GM12878 (cell line): ENCODE data around the gene TP53BP1. TPM values are rescaled to one million over a fixed set of nuclear protein-coding genes. Genes with fewer than 3 reads are reported as not detected.
A peak's percentile ranks its signal among the peaks of the same experiment; 100 is the strongest.

Source experiments
- FOXK2 ChIP-seq: fragments of 450-650 bp; IDR thresholded peaks from 2 replicates; pipeline ENCODE4 v1.6.1; 2017; ENCODE audit warnings: mild to moderate bottlenecking, moderate library complexity
- HDGF ChIP-seq: fragments of 450-650 bp; IDR thresholded peaks from 2 replicates; pipeline ENCODE4 v1.6.1; 2016; ENCODE audit warnings: antibody characterized with exemption
- NR2C1 ChIP-seq: fragments of 450-650 bp; IDR thresholded peaks from 2 replicates; pipeline ENCODE4 v1.6.1; 2017; ENCODE audit warnings: antibody characterized with exemption, mild to moderate bottlenecking, moderate library complexity
- RCOR1 ChIP-seq: conservative IDR thresholded peaks from 2 replicates; pipeline ENCODE4 v1.6.1; 2012; ENCODE audit warnings: low read depth, low read length, improper control_type of control experiment
- SPI1 ChIP-seq: IDR thresholded peaks from 2 replicates; pipeline ENCODE4 v1.6.1; 2011; ENCODE audit warnings: low read depth, mild to moderate bottlenecking, low read length, moderate library complexity, borderline replicate concordance; ENCODE audit not compliant: insufficient read depth
- TAF1 ChIP-seq: IDR thresholded peaks from 2 replicates; pipeline ENCODE4 v1.6.1; 2011; ENCODE audit warnings: mild to moderate bottlenecking, low read depth, low read length, borderline replicate concordance
- polyA plus RNA-seq, 11 experiments: library from polyadenylated mRNA; depleted of rRNA in 4 of 11; unstranded in 6 of 11; stranded (reverse) in 5 of 11; fragments of >200 nt; fragmentation: Nextera tagmentation in 4 of 11; fragmentation: Illumina TruSeq in 1 of 11; extraction: Ambion mirVana in 4 of 11; extraction: Trizol in 1 of 11; gene quantifications; 1 replicate in 1 of 11; 2 replicates in 10 of 11; pipeline versions ENCODE4 v1.2.1 to v1.2.3, GENCODE V29; 2011 to 2016; ENCODE audit warnings: inconsistent platforms in 2 of 11, missing spikeins in 2 of 11, low read depth in 1 of 11
- total RNA-seq, 4 experiments: library from RNA; depleted of rRNA in 3 of 4; stranded (reverse); fragments of >200 nt in 3 of 4; fragmentation: Illumina TruSeq in 1 of 4; extraction: Trizol in 1 of 4; gene quantifications; 2 replicates each; pipeline versions ENCODE4 v1.2.1 to v1.2.3, GENCODE V29; 2013 to 2021
- TF ChIP-seq, protein P1 (sequence below): IDR thresholded peaks from 2 replicates; pipeline ENCODE4 v1.6.1; 2012; ENCODE audit warnings: low read depth, low read length, improper control_type of control experiment
- TF ChIP-seq, protein P2 (sequence below): fragments of 450-650 bp; IDR thresholded peaks from 2 replicates; pipeline ENCODE4 v1.6.1; 2017; ENCODE audit warnings: antibody characterized with exemption, mild to moderate bottlenecking, moderate library complexity
- TF ChIP-seq, protein P3 (sequence below): fragments of 450-650 bp; conservative IDR thresholded peaks from 2 replicates; pipeline ENCODE4 v1.6.1; 2017; ENCODE audit warnings: mild to moderate bottlenecking, moderate library complexity
- TF ChIP-seq, protein P4 (sequence below): IDR thresholded peaks from 2 replicates; pipeline ENCODE4 v1.6.1; 2012; ENCODE audit warnings: low read depth, low read length, improper control_type of control experiment

TP53BP1 gene
- total and polyA plus RNA-seq, 10 of the 15 experiments (the other 5 are each of a cell fraction or from before 2014, with no cell fraction given) = 6.2 to 50.2 (median 19.3) TPM

DNA sequence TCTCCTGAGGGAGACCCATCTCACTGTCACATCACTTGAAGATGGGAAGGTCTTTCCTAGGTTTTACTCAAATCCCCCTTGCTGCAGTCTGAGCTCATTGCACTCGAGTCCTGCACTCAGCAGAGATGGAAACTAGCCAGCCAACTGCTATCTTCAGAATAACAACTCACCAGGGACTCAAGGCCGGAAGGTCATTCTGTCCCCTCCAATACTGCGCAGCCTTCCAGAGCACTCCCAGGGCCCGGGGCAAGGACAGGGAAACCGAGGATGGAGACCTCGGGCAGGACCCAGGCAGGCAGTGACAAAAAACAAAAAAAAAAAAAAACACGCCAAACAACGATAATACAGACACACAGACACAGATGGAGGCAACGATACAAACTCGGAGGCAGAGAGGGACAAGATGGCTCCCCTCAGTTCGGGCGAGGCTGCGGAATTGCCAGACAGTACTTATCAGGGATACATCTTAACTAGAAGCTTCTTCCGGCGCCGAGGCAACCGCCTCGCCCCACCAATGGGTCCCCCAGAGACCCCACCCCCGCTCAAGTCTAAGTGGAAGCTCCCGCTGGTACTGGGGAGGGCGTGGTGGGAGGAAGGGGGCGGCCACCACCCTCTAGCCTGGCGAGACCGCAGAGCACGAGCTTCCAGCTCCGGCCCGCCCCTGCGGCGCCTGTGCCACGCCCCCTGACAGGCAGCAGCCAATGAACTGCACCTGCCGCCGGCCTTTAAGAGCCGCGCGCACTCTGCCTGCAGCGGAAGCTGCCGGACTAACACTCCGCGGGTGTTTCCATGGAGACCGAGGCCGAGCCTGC, 17.4 kb upstream of the TP53BP1 start (continued):
- TF ChIP-seq FOXK2 (no peak), RCOR1 (no peak), NR2C1 (no peak), TAF1 (peak; percentile 30; the same call in 1 of the 2 replicates), SPI1 (peak; percentile 27; the same call in 1 of the 2 replicates), HDGF (peak; percentile 63; the same call in 1 of the 2 replicates)
- TF ChIP-seq, protein P1, sequence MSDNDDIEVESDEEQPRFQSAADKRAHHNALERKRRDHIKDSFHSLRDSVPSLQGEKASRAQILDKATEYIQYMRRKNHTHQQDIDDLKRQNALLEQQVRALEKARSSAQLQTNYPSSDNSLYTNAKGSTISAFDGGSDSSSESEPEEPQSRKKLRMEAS = peak; percentile 71
- TF ChIP-seq, protein P2, sequence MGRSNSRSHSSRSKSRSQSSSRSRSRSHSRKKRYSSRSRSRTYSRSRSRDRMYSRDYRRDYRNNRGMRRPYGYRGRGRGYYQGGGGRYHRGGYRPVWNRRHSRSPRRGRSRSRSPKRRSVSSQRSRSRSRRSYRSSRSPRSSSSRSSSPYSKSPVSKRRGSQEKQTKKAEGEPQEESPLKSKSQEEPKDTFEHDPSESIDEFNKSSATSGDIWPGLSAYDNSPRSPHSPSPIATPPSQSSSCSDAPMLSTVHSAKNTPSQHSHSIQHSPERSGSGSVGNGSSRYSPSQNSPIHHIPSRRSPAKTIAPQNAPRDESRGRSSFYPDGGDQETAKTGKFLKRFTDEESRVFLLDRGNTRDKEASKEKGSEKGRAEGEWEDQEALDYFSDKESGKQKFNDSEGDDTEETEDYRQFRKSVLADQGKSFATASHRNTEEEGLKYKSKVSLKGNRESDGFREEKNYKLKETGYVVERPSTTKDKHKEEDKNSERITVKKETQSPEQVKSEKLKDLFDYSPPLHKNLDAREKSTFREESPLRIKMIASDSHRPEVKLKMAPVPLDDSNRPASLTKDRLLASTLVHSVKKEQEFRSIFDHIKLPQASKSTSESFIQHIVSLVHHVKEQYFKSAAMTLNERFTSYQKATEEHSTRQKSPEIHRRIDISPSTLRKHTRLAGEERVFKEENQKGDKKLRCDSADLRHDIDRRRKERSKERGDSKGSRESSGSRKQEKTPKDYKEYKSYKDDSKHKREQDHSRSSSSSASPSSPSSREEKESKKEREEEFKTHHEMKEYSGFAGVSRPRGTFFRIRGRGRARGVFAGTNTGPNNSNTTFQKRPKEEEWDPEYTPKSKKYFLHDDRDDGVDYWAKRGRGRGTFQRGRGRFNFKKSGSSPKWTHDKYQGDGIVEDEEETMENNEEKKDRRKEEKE = no peak
- TF ChIP-seq, protein P3, sequence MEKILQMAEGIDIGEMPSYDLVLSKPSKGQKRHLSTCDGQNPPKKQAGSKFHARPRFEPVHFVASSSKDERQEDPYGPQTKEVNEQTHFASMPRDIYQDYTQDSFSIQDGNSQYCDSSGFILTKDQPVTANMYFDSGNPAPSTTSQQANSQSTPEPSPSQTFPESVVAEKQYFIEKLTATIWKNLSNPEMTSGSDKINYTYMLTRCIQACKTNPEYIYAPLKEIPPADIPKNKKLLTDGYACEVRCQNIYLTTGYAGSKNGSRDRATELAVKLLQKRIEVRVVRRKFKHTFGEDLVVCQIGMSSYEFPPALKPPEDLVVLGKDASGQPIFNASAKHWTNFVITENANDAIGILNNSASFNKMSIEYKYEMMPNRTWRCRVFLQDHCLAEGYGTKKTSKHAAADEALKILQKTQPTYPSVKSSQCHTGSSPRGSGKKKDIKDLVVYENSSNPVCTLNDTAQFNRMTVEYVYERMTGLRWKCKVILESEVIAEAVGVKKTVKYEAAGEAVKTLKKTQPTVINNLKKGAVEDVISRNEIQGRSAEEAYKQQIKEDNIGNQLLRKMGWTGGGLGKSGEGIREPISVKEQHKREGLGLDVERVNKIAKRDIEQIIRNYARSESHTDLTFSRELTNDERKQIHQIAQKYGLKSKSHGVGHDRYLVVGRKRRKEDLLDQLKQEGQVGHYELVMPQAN = peak; percentile 68; the same call in 1 of the 2 replicates
- TF ChIP-seq, protein P4, sequence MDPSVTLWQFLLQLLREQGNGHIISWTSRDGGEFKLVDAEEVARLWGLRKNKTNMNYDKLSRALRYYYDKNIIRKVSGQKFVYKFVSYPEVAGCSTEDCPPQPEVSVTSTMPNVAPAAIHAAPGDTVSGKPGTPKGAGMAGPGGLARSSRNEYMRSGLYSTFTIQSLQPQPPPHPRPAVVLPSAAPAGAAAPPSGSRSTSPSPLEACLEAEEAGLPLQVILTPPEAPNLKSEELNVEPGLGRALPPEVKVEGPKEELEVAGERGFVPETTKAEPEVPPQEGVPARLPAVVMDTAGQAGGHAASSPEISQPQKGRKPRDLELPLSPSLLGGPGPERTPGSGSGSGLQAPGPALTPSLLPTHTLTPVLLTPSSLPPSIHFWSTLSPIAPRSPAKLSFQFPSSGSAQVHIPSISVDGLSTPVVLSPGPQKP = no peak
